ENCODE results near the gene PDIA4.

Gene PDIA4

GRCh38 chr7:148975896-148976295 lies 52.4 kb downstream of the PDIA4 start:
- DNase-seq (ENCODE audit: insufficient read length, low spot score), result no peak
- no peak for FAIRE-seq

GRCh38 chr7:148973256-148973655 lies 55.0 kb downstream of the PDIA4 start:
- no peak for FAIRE-seq
- DNase-seq (ENCODE audit: insufficient read length, low spot score), result no peak

- no peak for FAIRE-seq
- no peak for DNase-seq (ENCODE audit: insufficient read length, low spot score)
Measured at GRCh38 chr7:148972375-148972774, 55.9 kb downstream of the PDIA4 start.

- DNase-seq (ENCODE audit: insufficient read length, low spot score), result no peak
- no peak for FAIRE-seq
Measured at GRCh38 chr7:148967602-148968001, 60.7 kb downstream of the PDIA4 start.

GRCh38 chr7:148967032-148967372 lies 61.3 kb downstream of the PDIA4 start:
- FAIRE-seq (no peak), DNase-seq (ENCODE audit: insufficient read length, low spot score) (no peak)

GRCh38 chr7:148964483-148965267 lies 63.6 kb downstream of the PDIA4 start:
- DNase-seq (ENCODE audit: insufficient read length, low spot score), result no peak
- FAIRE-seq, result no peak

- FAIRE-seq, result no peak
- DNase-seq (ENCODE audit: insufficient read length, low spot score), result no peak
Measured at GRCh38 chr7:148963583-148964482, 64.5 kb downstream of the PDIA4 start.

GRCh38 chr7:148962823-148963582 lies 65.3 kb downstream of the PDIA4 start:
- no peak for FAIRE-seq
- peak; percentile 67 for DNase-seq (ENCODE audit: insufficient read length, low spot score)

- FAIRE-seq (no peak), DNase-seq (ENCODE audit: insufficient read length, low spot score) (no peak)
Measured at GRCh38 chr7:148962440-148962822, 65.9 kb downstream of the PDIA4 start.

GRCh38 chr7:148959726-148960125 lies 68.6 kb downstream of the PDIA4 start:
- no peak for FAIRE-seq
- no peak for DNase-seq (ENCODE audit: insufficient read length, low spot score)

- DNase-seq (ENCODE audit: insufficient read length, low spot score) (no peak), FAIRE-seq (no peak)
Measured at GRCh38 chr7:148958061-148958460, 70.2 kb downstream of the PDIA4 start.

- DNase-seq (ENCODE audit: insufficient read length, low spot score) (no peak), FAIRE-seq (no peak)
Measured at GRCh38 chr7:148954766-148955165, 73.5 kb downstream of the PDIA4 start.

GRCh38 chr7:148953676-148954075 lies 74.6 kb downstream of the PDIA4 start:
- DNase-seq (ENCODE audit: insufficient read length, low spot score) (no peak), FAIRE-seq (no peak)

Data from HTR-8/SVneo (cell line).